Measurements from ENCODE around the gene DNAH14.
"Not testable (repeated sequence)": the region's sequence is repeated elsewhere in the genome, so short reads cannot be mapped to it uniquely, and the experiment has no call there.

The DNAH14 gene

GRCh38 chr1:224929335-224930237, at the start of gene DNAH14:
Gene DNAH14, plus strand, starts transcription at chr1:224929675. Its CDS starts 23,028 bp downstream, at chr1:224952703.
- DNase-seq (ENCODE audit: low read depth): no peak

DNA sequence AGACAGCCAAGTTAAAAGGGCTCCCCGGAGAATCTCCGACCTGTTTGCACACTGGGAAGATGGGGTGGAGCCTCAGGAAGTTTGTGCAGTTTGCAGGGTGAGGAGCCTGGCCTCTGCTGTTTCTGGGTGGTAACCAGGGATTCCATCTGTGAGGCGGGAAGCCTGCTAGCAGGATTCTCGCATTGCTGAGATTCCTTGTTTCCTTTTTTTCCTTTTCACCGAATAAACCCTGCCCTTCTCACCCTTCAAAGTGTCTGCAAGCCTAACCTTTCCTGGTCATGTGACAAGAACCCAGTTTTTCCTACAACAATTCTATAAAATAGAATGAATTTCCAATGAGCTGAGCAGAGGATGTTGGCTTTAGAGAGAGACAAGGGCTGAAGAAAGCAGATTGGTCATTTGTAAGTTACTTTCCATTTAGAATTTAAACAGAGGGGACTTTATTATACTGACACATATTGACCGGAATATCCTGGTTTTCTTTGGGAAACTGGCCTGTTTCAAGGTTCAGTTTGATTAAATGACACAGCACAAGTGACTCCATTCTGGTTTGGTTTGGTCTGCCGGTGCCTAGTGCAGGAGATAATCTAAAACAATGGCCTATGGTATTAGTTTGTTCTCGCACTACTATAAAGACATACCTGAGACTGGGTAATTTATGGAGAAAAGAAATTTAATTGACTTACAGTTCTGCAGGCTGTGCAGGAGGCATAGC, 48.7 kb upstream of the DNAH14 start:
- no peak for DNase-seq (ENCODE audit: low read depth)

GRCh38 chr1:224881308-224881692, 48.2 kb upstream of the DNAH14 start:
- DNase-seq (ENCODE audit: low read depth): not testable (repeated sequence)

GRCh38 chr1:224881762-224882211, 47.7 kb upstream of the DNAH14 start:
- DNase-seq (ENCODE audit: low read depth): no peak

- no peak for DNase-seq (ENCODE audit: low read depth)
These were observed 47.2 kb upstream of the DNAH14 start for GRCh38 chr1:224882264-224882663.

DNA sequence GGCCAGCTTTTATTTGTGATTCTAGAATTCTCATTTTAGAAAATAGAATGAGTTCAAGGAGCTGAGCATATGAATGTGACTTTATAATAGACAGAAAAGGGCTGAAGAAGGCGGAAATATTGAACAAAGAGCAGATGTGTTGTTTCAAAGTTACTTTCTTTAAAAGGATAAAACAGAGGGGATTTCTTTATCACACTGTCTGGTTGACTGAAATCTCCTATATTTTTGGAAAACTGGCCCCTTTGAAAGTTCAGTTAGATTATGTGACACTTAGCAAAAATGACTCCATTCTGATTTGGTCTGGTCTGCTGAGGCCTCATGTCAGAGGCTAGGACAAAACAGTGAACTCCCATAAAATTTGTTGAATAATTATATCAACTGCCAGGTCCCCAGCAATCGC, 46.4 kb upstream of the DNAH14 start:
- no peak for DNase-seq (ENCODE audit: low read depth)

DNA sequence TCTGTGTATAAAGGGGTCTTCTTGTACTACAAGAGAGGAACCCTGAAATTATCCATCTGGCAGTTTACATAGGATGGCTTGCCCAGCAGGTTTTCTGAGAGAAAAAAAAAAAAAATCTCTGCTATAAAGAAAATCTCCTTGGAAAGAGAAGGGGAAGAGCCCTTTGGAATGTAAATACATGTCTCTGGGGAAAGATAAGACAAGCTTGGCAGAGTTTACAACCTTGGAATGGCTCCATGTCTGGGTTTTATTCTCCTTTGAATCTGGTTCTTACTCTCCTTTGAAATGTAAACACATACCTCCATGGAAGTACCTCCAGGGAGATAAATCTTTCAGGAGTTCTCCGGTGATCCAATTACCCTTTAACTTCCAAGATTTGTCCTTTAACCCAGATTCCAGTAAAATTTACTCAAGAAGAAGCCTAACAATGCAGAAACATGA, 45.1 kb upstream of the DNAH14 start:
- DNase-seq (ENCODE audit: low read depth): no peak

DNA sequence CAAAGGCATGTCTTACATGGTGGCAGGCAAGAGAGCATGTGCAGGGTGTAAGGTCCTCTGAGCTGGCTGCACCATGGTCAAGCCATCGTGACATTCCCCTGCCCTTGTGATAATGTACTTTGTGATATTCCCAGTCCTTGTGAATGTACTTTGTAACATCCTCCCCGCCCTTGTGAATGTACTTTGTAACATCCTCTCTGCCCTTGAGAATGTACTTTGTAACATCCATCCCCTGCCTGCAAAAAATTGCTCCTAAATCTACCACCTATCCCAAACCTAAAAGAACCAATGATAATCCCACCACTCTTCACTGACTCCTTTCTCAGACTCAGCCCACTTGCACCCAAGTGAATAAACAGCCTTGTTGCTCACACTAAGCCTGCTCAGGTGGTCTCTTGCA, 44.1 kb upstream of the DNAH14 start:
- DNase-seq (ENCODE audit: low read depth): not testable (repeated sequence)

DNA sequence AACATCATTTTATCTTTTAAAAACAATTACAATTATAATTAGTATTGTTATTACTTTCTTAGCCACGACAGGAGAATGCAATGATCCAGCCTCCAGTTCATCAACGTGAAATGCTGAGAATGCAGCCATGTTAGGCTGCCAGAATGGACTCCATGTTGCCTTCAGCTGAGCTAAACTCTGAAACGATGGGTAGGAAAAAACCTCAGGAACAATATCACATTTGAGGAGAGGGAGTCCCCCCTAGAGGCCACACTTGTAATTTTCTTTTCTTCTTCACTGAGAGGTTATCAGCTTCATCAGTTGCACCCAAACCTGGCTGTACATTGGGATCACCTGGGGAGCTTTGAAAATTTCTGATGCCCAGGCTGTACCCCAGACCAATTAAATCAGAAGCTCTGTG, 34.6 kb upstream of the DNAH14 start:
- no peak for DNase-seq (ENCODE audit: low read depth)

DNA sequence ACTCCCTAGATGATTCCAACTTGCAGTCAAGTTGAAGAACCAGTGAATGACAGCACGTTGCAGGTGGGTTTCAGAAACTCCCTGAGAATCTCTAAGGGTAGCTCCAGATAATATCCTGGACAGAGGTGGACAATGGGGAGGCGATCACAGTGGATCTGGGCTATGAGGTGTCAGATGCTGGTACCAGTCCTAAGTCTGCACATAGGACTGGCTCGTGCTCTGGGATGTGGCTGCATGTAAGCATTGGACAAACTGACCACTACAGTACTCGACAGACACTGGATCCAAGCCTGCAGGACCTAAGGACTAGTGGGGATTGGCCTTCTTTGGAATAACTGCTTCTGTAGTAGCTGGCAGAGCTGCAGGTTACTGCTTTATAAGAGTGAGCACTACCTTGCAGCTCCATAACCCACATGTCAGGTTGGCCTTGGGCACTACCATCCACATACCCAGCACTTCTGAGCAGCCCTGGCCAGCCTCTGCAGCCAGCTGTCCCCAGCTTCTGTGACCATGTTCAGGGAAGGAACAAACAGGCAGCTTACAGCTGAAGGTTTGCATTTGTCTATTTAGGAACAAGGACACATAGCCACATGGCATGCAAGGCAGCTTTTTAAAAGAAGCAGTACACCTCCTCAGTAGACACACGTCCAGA, 33.2 kb upstream of the DNAH14 start:
- DNase-seq (ENCODE audit: low read depth): no peak

DNA sequence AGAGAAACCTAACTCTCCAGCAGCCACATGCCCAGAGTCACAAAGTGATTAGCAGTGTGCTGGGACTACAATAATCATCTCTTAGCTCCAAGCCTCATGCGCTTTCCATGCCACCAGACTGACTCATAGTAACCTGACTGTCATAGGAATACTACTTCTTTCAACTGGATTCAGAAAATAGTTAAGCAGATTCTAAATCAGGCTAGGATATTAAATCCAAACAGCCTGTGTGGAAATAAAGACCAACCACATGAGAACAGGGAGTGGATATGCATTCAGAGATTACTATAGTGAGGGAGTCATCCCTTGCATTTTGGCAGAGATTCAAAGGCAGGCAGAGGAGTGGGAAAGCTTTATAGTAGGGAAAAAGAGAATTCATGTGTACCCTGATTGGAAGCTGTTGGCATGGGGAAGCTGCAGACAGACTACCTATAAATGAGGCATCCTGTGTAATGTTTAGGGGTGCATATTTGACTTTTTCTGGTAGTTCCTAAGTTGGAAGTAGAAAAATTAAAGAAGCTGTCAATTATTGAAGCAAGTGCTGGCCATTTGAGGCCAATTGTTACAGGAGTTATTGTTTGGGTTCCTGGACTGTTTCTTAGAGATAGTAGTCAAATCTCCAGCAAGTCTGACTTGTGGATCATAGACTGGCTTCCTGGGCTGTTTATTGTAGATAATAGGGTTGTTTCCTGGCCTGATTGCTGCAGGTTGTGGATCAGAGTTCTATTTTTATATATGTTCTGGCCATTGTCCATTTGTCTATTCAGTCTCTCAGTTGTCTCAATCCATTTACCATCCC, 31.7 kb upstream of the DNAH14 start:
- no peak for DNase-seq (ENCODE audit: low read depth)

DNA sequence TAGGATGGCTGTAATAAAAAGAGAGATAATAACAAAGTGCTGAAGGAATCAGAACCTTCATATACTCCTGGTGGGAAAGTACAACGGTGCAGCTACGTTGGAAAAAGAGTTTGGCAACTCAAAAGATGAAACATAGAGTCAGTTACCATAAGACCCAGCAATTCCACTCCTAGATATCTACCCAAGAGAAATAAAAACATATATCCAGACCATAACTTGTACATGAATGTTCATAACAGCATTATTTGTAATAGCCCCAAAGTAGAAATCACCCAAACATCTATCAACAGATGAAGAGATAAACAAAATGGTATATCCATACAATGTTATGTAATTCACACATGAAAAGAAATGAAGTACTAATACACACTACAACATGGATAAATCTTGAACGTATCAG, 30.5 kb upstream of the DNAH14 start:
- no peak for DNase-seq (ENCODE audit: low read depth)

GRCh38 chr1:224900062-224900630, 29.3 kb upstream of the DNAH14 start:
- no peak for DNase-seq (ENCODE audit: low read depth)

- DNase-seq (ENCODE audit: low read depth): no peak
These were observed 28.2 kb upstream of the DNAH14 start for GRCh38 chr1:224901087-224901810.

- DNase-seq (ENCODE audit: low read depth): no peak
These were observed 25.5 kb upstream of the DNAH14 start for GRCh38 chr1:224903955-224904354.

GRCh38 chr1:224906340-224906739, 23.1 kb upstream of the DNAH14 start:
- no peak for DNase-seq (ENCODE audit: low read depth)

GRCh38 chr1:224911217-224911616, 18.3 kb upstream of the DNAH14 start:
- DNase-seq (ENCODE audit: low read depth): no peak

DNA sequence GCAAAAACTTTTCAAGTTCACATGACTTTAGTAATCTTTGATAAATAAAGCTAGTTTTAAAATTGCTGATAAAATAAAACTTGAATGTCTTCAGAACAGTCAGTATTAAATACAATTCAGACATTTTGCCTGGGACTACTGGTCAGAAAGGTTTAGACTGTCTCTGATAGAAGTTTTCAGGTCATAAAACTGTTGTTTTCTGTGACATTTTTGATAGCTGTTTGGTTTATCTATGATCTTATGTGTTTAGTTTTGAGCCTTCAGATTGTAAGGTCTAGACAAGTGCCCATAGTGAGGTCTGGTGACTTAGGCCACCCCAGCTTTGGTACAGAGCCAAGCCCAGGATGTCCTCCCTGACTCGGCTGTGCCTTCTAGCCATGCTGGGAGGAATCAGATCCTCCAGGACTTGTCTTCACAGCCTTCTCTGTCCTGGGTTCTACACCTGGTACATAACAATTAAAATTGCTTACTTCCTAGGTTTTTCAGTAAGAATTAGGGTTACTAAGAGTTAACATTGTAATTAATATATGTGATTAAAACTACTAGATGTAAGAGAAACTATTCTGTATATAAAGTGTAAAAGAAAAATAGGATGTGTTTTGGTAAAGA, 15.1 kb upstream of the DNAH14 start:
- no peak for DNase-seq (ENCODE audit: low read depth)

GRCh38 chr1:224919508-224919907, 10.0 kb upstream of the DNAH14 start:
- no peak for DNase-seq (ENCODE audit: low read depth)

GRCh38 chr1:224920930-224921329, 8.5 kb upstream of the DNAH14 start:
- DNase-seq (ENCODE audit: low read depth): no peak
